Right atrium auricular region (tissue), 2 donors: ENCODE data around the gene ROBO3. TPM values are rescaled to one million over a fixed set of nuclear protein-coding genes. Genes with fewer than 3 reads are reported as not detected.
A peak's percentile ranks its signal among the peaks of the same experiment; 100 is the strongest.

Source experiments
- DNase-seq: peaks from one replicate; pipeline ENCODE4 v3.0.0-alpha.2; 2019; ENCODE audit warnings: low spot score
- H3K27ac ChIP-seq, 2 donors: fragments of 200-600 bp; sonication (generic); 1 replicate in 1 of 2; 2 replicates in 1 of 2; pipeline ENCODE4 v1.5.1; 2016 to 2019
- H3K27me3 ChIP-seq, 2 donors: fragments of 200-600 bp; sonication (generic); one replicate each; pipeline versions ENCODE4 v1.5.1 to v1.6.0; 2017 to 2019
- H3K36me3 ChIP-seq: fragments of 200-600 bp; sonication (generic); one replicate; pipeline ENCODE4 v1.5.1; 2016
- H3K4me1 ChIP-seq, 2 donors: fragments of 200-600 bp; sonication (generic); one replicate each; pipeline versions ENCODE4 v1.5.1 to v1.6.0; 2017 to 2019
- H3K4me3 ChIP-seq, 2 donors: fragments of 200-600 bp; sonication (generic); 1 replicate in 1 of 2; 2 replicates in 1 of 2; pipeline ENCODE4 v1.5.1; 2017 to 2019; ENCODE audit warnings: mild to moderate bottlenecking in 1 of 2, moderate library complexity in 1 of 2
- H3K9me3 ChIP-seq, 2 donors: fragments of 200-600 bp; sonication (generic); one replicate each; pipeline ENCODE4 v1.5.1; 2019
- total RNA-seq, 2 donors: library from RNA; depleted of rRNA; stranded (reverse); fragments of >200 nt; gene quantifications; one replicate each; pipeline ENCODE4 v1.1.0, GENCODE V29; 2016
- TF ChIP-seq, protein P1 (sequence below), 2 donors: fragments of 200-600 bp; sonication (generic); IDR thresholded peaks; one replicate each; pipeline ENCODE4 v1.5.1; 2019; ENCODE audit warnings: antibody characterized with exemption in 2 of 2

ROBO3 gene
- total RNA-seq, 2 donors from 2014 or later = 6.4 to 10.1 TPM

DNA sequence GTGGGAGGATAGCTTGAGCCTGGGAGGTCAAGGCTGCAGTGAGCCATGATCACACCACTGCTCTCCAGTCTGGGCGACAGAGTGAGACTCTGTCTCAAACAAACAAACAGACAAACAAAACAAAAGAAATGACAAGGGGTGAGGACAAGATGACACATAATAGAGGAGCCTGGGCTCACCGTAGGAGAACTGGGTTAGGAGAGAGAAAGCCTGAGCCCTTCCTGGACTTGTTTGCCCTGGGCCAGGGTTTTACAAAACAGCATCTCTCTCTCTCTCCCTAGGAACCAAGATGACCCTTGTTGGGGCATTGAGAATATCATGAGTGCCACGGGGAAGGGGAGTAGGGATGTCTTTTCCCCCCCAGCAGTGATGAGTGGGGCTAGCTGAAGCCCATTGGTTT, 15.7 kb downstream of the ROBO3 start:
- TF ChIP-seq, protein P1, sequence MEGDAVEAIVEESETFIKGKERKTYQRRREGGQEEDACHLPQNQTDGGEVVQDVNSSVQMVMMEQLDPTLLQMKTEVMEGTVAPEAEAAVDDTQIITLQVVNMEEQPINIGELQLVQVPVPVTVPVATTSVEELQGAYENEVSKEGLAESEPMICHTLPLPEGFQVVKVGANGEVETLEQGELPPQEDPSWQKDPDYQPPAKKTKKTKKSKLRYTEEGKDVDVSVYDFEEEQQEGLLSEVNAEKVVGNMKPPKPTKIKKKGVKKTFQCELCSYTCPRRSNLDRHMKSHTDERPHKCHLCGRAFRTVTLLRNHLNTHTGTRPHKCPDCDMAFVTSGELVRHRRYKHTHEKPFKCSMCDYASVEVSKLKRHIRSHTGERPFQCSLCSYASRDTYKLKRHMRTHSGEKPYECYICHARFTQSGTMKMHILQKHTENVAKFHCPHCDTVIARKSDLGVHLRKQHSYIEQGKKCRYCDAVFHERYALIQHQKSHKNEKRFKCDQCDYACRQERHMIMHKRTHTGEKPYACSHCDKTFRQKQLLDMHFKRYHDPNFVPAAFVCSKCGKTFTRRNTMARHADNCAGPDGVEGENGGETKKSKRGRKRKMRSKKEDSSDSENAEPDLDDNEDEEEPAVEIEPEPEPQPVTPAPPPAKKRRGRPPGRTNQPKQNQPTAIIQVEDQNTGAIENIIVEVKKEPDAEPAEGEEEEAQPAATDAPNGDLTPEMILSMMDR (IDR thresholded peaks at IDR 0.05) = no peak
- peaks cover 0 to 3% of the 10 kb centered on the region in 2 donors for H3K27me3 ChIP-seq
- no peak for DNase-seq
- no peak overlapping the region for H3K4me3 ChIP-seq
- no peak overlapping the region for H3K27ac ChIP-seq
- H3K4me1 ChIP-seq = peaks cover 0 to 34% of the 10 kb centered on the region in 2 donors
- H3K36me3 ChIP-seq = no peaks in the 10 kb centered on the region
- no peaks in the 10 kb centered on the region for H3K9me3 ChIP-seq

DNA sequence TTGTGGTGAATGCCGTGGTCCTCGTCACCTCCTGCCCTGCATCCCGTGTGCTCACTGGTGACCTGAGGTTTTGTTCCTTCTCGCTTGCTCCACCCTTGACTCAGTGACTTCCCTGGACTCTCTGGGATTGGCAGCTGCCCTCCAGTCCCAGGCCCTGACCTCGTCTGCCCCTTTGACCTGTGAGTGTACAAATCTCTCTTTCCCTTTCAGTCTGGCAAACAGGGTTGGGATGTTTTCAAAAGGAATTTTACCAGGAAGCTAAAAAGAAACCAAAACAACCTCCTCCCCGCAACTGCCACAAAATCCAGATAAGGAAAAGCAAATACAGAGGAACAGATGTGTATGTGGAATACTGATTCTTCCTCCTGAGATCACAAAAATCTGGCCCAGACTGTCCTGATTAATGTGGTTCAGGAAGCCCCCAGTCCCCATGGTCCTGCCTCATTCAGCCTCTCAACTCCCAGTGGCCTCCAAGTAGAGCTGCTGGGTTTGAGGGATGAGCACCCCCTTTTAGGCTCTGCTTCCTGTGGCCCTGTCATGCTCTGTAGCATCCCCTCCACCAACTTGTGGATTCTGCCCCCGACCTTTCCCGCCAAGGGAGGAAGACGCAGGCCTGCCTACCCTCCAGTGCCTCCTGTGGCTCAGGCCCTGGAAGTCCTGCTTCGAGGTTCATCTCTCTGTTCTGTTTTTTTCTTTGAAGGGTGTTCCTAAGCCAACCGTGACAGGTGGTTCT, 17.3 kb downstream of the ROBO3 start:
- H3K36me3 ChIP-seq = no peaks in the 10 kb centered on the region
- peaks cover 0 to 24% of the 10 kb centered on the region in 2 donors for H3K4me1 ChIP-seq
- H3K27ac ChIP-seq = peak overlapping the region; percentile 12 to 36
- DNase-seq = no peak
- no peaks in the 10 kb centered on the region for H3K9me3 ChIP-seq
- no peaks in the 10 kb centered on the region for H3K27me3 ChIP-seq
- no peak overlapping the region for H3K4me3 ChIP-seq
- TF ChIP-seq, protein P1 (IDR thresholded peaks at IDR 0.05) = no peak

DNA sequence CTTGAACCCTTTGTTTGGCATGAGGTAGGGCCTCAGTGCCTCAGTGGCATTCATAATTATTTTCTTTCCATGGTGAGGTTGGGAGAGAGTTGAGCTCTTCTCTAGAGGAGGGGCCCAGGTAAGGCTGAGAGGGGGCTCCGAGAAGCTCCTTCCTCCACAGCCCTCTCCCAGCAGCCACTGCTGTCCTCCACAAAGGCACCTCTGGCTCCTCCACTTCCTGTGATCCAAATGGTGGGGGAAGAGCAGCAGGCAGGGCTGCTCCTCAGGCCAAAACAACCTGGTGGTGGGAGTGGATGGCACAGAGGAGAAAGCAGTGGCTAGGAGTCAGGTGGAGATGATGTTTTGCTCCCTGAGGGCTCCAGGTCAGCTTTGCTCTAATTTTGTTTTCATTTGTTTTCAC, 19.1 kb downstream of the ROBO3 start:
- Histone ChIP-seq H3K36me3 (no peaks in the 10 kb centered on the region), H3K9me3 (no peaks in the 10 kb centered on the region), H3K27me3 (no peaks in the 10 kb centered on the region), H3K4me1 (peaks cover 0 to 21% of the 10 kb centered on the region in 2 donors), H3K27ac (no peak overlapping the region), H3K4me3 (no peak overlapping the region)
- DNase-seq = no peak
- TF ChIP-seq, protein P1 (IDR thresholded peaks at IDR 0.05) = no peak

DNA sequence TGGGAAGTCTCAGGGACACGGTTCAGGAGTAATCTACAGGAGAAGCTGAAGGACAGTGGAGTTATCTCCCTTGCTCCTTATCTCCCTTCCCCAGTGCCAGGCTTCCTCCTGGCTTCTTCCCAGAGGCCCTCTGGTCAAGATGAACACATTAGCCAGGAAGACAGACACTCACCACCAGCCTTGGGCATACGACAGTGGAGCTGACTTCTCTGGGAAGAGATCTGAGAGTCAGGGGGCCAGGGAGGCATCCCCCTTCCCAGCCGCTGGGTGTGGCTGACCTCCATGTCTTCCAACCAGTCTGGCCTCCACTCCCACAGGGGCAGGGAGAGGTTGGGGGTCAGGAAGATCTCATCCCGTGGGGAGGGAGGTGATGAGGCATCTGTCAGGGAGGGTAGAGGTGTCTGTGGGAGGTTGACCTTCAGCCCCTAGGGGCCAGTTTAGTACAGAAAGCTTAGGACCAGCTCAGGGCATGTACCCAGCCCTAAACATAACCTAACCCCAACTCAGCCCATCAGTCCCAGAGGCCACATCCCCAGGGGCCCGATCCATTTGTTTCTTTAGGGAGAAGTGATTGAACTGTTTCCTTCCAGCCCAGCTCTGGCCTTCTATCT, 19.7 kb downstream of the ROBO3 start:
- no peak overlapping the region for H3K27ac ChIP-seq
- no peaks in the 10 kb centered on the region for H3K27me3 ChIP-seq
- no peaks in the 10 kb centered on the region for H3K9me3 ChIP-seq
- TF ChIP-seq, protein P1 (IDR thresholded peaks at IDR 0.05) = no peak
- no peak overlapping the region for H3K4me3 ChIP-seq
- peaks cover 0 to 27% of the 10 kb centered on the region in 2 donors for H3K4me1 ChIP-seq
- no peak for DNase-seq
- no peaks in the 10 kb centered on the region for H3K36me3 ChIP-seq

DNA sequence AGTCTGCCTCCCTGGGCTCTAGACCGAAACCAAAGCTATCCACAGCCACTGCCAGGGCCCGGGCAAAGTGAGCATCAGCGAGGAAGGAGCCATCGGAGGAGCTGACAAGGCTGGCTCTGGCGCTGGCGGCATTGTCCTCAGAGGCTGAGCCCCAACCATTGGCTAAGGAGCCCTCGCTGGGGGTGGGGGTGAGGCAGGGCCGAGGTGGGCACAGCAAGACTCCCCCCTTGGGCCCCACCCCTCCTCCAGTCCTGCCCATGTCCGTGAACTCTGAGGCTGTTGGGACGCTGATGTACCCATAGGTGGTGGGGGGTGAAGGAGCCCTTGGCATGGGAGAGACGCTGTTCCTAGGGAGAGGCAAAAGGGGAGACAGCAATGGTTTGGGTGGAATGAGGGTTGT, 21.2 kb downstream of the ROBO3 start:
- H3K27ac ChIP-seq = no peak overlapping the region
- TF ChIP-seq, protein P1 (IDR thresholded peaks at IDR 0.05) = no peak
- no peaks in the 10 kb centered on the region for H3K9me3 ChIP-seq
- H3K27me3 ChIP-seq = no peaks in the 10 kb centered on the region
- no peak overlapping the region for H3K4me3 ChIP-seq
- H3K4me1 ChIP-seq = peaks cover 0 to 42% of the 10 kb centered on the region in 2 donors
- DNase-seq = no peak
- H3K36me3 ChIP-seq = no peaks in the 10 kb centered on the region
